ENCODE data around the gene PIPOX.

DNA sequence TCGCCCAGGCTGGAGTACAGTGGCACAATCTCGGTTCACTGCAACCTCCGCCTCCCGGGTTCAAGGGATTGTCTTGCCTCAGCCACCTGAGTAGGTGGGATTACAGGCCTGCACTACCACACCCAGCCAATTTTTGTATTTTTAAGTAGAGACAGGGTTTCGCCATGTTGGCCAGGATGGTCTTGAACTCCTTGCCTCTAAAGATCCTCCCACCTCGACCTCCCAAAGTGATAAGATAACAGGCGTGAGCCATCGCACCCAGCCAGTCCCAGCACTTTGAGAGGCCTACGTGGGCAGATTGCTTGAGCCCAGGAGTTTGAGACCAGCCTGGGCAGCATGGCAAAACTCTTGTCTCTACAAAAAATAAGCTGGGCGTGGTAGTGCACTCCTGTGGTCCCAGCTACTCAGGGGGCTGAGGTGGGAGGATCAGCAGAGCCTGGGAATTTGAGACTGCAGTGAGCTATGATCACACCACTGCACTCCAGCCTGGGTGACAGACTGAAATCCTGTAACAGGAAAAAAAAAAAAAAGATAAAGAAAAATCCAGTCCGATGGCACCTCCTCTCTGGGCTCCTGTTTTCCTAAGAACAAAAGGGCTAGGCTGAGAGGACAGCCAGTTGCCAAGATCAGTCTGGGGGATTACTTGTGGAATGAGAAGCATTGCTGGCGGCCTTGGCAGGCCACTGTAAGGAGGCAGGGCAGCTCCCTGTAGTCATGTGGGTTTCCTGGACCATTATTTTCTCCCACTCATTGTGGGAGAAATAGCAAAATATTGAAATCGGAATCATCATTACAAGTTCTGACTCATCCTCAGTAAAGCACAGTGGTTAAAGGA is 3.0 kb upstream of the PIPOX start:
- TF ChIP-seq EZH2 (IDR thresholded peaks at IDR 0.05; ENCODE audit: insufficient read depth, poor library complexity, severe bottlenecking) (no peak), EZH2phosphoT487 (IDR thresholded peaks at IDR 0.05; ENCODE audit: insufficient read depth, low read depth) (no peak)
